ENCODE measurements around the gene KCTD8. TPM values are rescaled to one million over a fixed set of nuclear protein-coding genes. Genes with fewer than 3 reads are reported as not detected.

The KCTD8 gene
- total and polyA plus RNA-seq, 2 donors (not counting 3 experiments of a cell fraction or from before 2014, with no cell fraction given): 0.36 to 0.80 TPM

DNA sequence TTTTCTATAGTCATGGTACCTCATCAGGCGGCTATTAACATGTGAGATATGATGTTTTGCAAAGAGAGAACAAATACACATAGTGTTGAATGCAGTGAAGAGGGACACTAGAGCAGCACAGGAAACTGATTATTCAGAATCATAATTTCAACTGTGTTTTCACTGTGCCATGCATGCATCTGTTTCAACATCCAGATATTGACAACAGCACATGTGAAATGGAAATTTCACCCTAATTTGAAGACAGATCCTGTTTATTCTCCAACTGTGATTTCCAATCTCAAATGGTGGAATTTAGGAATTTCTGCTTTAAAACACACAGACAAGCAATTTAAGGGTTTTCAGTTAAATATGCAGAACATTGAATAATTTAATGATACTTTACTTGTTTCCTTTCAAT is 288.6 kb downstream of the KCTD8 start:
- Histone ChIP-seq H3K9me1 (replicated peaks; ENCODE audit: control insufficient read depth, extremely low read depth, insufficient read depth, low read length) (no peaks in the 10 kb centered on the region), H3K36me3 (ENCODE audit: control insufficient read depth in 2 of 2, extremely low read depth in 1 of 2, insufficient read depth in 2 of 2, low read length in 2 of 2) (no peaks in the 10 kb centered on the region), H3K27ac (ENCODE audit: insufficient read depth, low read depth, low read length) (no peak overlapping the region), H4K20me1 (replicated peaks; ENCODE audit: control insufficient read depth, extremely low read depth, insufficient read depth, low read length) (no peaks in the 10 kb centered on the region), H2AFZ (ENCODE audit: low read depth, low read length) (no peak overlapping the region), H3K79me2 (ENCODE audit: control insufficient read depth, insufficient read depth, low read length) (no peaks in the 10 kb centered on the region), H3K27me3 (ENCODE audit: control insufficient read depth in 2 of 2, insufficient read depth in 2 of 2, low read length in 2 of 2) (no peaks in the 10 kb centered on the region), H3K9ac (replicated peaks; ENCODE audit: extremely low read depth, insufficient read depth, low read length) (peak overlapping the region; percentile 46), H3K4me1 (ENCODE audit: control insufficient read depth, extremely low read depth, insufficient read depth, low read length) (peaks cover 57% of the 10 kb centered on the region), H3K4me2 (ENCODE audit: insufficient read depth, low read length) (peak overlapping the region; percentile 72), H3K4me3 (replicated peaks in 1 of 3; ENCODE audit: insufficient read depth in 1 of 3, low read depth in 1 of 3, low read length in 3 of 3) (no peak overlapping the region), H3K9me3 (replicated peaks; ENCODE audit: control insufficient read depth, insufficient read depth, low read length) (no peaks in the 10 kb centered on the region)
- intact Hi-C loops (cut with micrococcal nuclease): loop anchor here (2.0 to 10.0 kb wide), 3 partner anchors 13 to 1825 kb away; no protein-coding TSS in a partner anchor
- FAIRE-seq (no peak), DNase-seq (ENCODE audit: low read depth, low spot score) (no peak)
- dilution Hi-C loops (cut with MboI; ENCODE audit: extremely low pct_ligation_motif_present, low sequenced_read_pairs): no loop called here
- no peak for TF ChIP-seq JUN (IDR thresholded peaks at IDR 0.05; ENCODE audit: borderline replicate concordance, insufficient read depth, insufficient read length, low read depth)
- no TSS peak for BruUV-seq (replicated peaks)
- ChIA-PET CTCF (no interaction called here), POLR2A (no interaction called here)

- H2AFZ ChIP-seq (ENCODE audit: low read depth, low read length): peak overlapping the region; percentile 39
- CTCF ChIA-PET: interaction anchor here (1.5 kb wide), 1 partner anchor 10 kb away, joined by 9 read pairs; no protein-coding TSS in a partner anchor
- no peak overlapping the region for H3K4me3 ChIP-seq (replicated peaks in 1 of 3; ENCODE audit: insufficient read depth in 1 of 3, low read depth in 1 of 3, low read length in 3 of 3)
- BruUV-seq (replicated peaks): TSS peak; percentile 67
- H3K36me3 ChIP-seq (ENCODE audit: control insufficient read depth in 2 of 2, extremely low read depth in 1 of 2, insufficient read depth in 2 of 2, low read length in 2 of 2): no peaks in the 10 kb centered on the region
- H3K27ac ChIP-seq (ENCODE audit: insufficient read depth, low read depth, low read length): peak overlapping the region; percentile 75
- dilution Hi-C loops (cut with MboI; ENCODE audit: extremely low pct_ligation_motif_present, low sequenced_read_pairs) (no loop called here), intact Hi-C loops (cut with micrococcal nuclease) (loop anchor here (1.0 to 10.0 kb wide), 2 partner anchors 7 to 703 kb away; no protein-coding TSS in a partner anchor)
- H3K79me2 ChIP-seq (ENCODE audit: control insufficient read depth, insufficient read depth, low read length): no peaks in the 10 kb centered on the region
- H3K9me3 ChIP-seq (replicated peaks; ENCODE audit: control insufficient read depth, insufficient read depth, low read length): no peaks in the 10 kb centered on the region
- no peaks in the 10 kb centered on the region for H3K9me1 ChIP-seq (replicated peaks; ENCODE audit: control insufficient read depth, extremely low read depth, insufficient read depth, low read length)
- POLR2A ChIA-PET: no interaction called here
- DNase-seq (ENCODE audit: low read depth, low spot score): peak; percentile 71
- peak overlapping the region; percentile 69 for H3K9ac ChIP-seq (replicated peaks; ENCODE audit: extremely low read depth, insufficient read depth, low read length)
- no peaks in the 10 kb centered on the region for H3K27me3 ChIP-seq (ENCODE audit: control insufficient read depth in 2 of 2, insufficient read depth in 2 of 2, low read length in 2 of 2)
- no peak for TF ChIP-seq POLR2A (IDR thresholded peaks at IDR 0.05; ENCODE audit: low read depth, low read length)
- TF ChIP-seq JUN (IDR thresholded peaks at IDR 0.05; ENCODE audit: borderline replicate concordance, insufficient read depth, insufficient read length, low read depth): peak; percentile 73
- peak; percentile 49 for TF ChIP-seq GATA2 (IDR thresholded peaks at IDR 0.05; ENCODE audit: insufficient read depth, insufficient read length, low read depth, low read length)
- H4K20me1 ChIP-seq (replicated peaks; ENCODE audit: control insufficient read depth, extremely low read depth, insufficient read depth, low read length): no peaks in the 10 kb centered on the region
- H3K4me1 ChIP-seq (ENCODE audit: control insufficient read depth, extremely low read depth, insufficient read depth, low read length): peaks cover 55% of the 10 kb centered on the region
- H3K4me2 ChIP-seq (ENCODE audit: insufficient read depth, low read length): peak overlapping the region; percentile 57
- FAIRE-seq: peak; percentile 44
Observed at GRCh38 chr4:44157611-44158277, 290.9 kb downstream of the KCTD8 start.
